Germinal center (tissue), 1 donor: ENCODE data around the gene TMEM209.
A peak's percentile ranks its signal among the peaks of the same experiment; 100 is the strongest.
"Not testable (repeated sequence)": the region's sequence is repeated elsewhere in the genome, so short reads cannot be mapped to it uniquely, and the experiment has no call there.

Experiments used
- DNase-seq: peaks from one replicate; pipeline ENCODE4 v3.0.0; 2012; ENCODE audit warnings: mixed read lengths, low spot score

Gene TMEM209

DNA sequence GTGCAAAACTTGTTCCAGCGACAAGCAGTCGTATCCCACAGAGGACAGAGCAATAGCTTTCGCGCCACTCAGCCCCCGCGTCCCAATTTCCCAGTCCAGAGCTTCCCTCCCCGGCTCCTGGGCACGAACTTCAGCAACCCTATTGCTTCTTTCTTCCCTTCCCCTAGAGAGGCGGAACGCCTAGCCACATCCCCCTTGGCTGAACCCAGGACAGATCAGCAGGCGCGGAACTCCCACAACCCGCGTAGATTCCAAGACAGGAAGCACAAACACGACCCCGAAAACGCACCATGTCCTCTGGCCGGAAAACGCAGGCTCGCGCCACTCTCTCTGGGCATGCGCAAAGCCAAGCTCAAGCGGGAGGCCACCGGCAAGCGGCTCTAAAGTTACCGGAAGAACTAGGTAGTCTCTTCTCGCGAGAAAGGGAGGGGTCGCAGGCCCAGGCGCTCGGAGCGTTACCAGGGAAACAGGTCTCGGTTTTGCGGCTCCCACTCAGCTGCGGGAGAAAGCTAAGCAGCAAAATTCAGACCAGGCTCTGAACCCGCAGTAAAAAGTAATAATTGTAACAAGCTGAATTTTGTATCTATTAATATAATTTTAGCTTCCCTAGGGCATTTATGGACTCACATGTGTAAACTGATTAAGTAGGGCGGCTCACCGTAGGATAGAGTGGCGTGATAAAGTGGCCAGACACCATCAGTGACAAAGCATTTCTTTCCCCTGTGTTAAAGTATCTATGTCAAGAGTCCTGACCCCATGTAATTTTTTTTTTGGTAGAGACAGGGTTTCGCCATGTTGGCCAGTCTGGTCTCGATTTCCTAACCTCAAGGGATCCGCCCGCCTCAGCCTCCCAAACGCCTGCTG is at the start of gene TMEM209:
TMEM209 (minus strand) TSS at position 323 of the 864 bp plus-strand sequence; CDS start at position 292, 31 bp downstream.
- DNase-seq: peak; percentile 93

DNA sequence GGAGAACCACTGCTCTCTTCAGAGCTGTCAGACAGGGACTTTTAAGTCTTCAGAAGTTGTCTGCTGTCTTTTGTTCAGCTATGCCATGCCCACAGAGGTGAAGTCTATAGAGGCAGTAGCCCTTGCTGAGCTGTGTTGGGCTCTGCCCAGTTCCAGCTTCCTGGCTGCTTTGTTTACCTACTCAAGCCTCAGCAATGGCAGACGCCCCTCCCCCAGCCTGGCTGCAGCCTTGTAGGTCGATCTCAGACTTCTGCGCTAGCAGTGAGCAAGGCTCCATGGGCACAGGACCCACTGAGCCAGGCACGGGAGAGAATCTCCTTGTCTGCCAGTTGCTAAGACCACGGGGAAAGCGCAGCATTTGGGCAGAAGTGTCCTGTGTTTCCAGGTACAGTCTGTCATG is 49.3 kb upstream of the TMEM209 start:
- no peak for DNase-seq

DNA sequence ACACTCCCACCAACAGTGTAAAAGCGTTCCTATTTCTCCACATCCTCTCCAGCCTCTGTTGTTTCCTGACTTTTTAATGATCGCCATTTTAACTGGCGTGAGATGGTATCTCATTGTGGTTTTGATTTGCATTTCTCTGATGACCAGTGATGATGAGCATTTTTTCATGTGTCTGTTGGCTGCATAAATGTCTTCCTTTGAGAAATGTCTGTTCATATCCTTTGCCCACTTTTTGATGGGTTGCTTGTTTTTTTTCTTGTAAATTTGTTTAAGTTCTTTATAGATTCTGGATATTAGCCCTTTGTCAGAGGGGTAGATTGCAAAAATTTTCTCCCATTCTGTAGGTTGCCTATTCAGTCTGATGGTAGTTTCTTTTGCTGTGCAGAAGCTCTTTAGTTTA is 44.4 kb upstream of the TMEM209 start:
- DNase-seq: not testable (repeated sequence)

DNA sequence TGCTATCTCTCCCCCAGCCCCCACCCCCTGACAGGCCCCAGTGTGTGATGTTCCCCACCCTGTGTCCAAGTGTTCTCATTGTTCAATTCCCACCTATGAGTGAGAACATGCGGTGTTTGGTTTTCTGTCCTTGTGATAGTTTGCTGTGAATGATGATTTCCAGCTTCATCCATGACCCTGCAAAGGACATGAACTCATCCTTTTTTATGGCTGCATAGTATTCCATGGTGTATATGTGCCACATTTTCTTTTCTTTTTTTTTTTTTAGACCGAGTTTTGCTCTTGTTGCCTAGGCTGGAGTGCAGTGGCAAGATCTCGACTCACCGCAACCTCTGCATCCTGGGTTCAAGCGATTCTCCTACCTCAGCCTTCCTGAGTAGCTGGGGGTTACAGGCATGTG is 43.6 kb upstream of the TMEM209 start:
- DNase-seq: not testable (repeated sequence)

DNA sequence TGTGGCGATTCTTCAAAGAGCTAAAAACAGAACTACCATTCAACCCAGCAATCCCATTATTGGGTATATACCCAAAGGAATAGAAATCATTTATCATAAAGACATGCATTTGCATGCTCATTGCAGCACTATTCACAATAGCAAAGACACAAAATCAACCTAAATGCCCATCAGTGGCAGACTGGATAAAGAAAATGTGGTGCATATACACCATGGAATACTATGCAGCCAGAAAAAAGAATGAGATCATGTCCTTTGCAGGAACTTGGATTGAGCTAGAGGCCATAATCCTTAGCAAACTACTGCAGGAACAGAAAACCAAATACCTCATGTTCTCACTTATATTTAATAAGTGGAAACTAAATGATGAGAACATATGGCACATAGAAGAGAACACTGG is 41.3 kb upstream of the TMEM209 start:
- DNase-seq: not testable (repeated sequence)

DNA sequence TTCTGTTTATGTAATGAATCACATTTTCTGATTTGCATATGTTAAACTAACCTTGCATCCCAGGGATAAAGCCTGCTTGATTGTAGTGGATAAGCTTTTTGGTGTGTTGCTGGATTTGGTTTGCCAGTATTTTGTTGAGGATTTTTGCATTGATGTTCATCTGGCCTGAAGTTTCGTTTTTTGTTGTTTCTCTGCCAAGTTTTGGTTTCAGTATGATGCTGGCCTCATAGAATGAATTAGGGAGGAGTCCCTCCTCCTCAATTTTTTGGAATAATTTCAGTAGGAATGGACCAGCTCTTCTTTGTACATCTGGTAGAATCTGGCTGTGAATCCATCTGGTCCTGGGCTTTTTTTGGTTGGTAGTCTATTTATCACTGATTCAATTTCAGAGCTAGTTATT is 38.3 kb upstream of the TMEM209 start:
- DNase-seq: not testable (repeated sequence)

DNA sequence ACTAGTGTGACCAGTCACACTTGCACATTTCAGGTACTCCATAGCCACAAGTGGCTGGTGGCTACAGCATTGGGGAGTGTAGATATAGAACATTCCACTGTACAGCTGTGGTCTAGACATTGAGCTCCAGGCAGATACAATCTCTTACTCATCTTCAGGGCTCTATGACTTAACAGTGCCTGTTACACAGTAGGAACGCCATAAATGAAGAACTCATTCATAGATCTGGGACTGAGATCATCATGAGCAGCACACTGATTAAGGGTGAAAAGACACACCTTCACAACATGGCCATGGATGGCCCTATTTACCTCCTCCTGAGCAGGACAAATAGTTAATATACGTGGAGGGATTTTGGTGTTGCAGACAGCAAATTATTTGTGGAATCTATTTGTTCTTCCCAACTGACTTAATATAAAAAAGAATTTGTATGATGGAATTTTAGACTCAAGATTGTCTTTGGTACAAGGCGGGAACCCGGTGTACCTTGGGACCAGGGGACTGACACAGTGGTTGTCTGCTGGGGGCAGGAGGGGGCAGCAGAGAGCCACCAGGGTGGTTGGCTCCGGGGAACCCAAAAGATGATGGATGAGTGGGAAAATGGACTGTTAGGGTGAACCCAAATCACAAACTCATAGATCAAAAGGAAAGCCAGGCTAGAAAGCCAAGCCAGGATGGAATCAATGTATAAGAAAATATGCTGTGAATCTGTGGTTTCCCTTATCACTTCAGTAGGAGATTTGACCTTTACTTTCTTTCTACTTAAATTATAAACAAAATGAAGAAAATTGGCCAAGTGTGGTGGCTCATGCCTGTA is 37.2 kb upstream of the TMEM209 start:
- peak; percentile 39 for DNase-seq

DNA sequence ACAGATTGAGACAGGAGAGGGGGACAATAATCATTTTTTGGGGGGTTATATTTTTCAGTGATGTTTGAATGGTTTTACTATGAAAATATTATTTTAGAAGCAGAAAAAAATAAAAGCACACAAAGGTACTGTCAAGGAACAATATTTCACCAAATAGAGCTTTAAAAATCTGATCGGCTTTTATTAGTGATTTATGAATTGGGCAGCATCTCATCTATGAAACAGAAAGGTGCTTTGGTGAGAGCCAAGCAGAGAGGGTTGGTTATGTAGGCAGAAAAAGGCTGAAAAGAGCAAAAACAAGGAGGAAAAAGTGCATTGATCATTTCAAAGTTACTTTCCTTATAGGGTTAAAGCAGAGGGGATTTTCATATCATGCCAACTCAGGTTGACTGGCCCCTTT is 35.0 kb upstream of the TMEM209 start:
- DNase-seq: no peak

DNA sequence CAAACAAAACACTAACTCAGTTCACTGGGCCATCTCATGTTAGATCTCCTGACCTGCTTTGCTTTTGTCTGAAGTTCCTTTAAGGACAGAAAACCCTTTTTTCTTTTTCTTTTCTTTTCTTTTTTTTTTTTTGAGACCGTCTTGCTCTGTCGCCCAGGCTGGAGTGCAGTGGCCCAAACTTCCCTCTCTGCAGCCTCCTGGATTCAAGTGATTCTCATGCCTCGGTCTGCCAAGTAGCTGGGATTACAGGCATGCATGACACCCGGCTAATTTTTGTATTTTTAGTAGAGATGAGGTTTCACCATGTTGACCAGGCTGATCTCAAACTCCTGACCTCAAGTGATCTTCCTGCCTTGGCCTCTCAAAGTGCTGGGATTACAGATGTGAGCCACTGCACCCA is 31.2 kb upstream of the TMEM209 start:
- DNase-seq: not testable (repeated sequence)

DNA sequence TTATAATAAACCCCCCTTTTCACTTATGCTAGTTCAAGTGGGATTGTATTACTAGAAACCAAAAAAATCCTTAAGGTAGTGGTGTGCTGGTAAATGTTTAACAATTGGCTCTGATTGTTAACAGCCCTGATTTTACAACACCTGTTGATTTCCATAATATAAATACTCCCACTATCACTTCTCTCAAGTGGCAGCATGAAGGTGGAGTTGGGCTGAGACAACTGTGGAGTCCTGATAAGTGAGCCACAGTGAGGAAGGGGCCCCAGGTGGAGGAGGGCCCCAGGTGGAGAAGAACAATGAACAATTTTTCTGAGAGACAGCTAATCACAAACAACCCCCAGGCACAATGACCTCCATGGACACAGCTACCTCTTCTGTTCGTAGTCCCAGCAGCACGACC is 28.9 kb upstream of the TMEM209 start:
- no peak for DNase-seq

DNA sequence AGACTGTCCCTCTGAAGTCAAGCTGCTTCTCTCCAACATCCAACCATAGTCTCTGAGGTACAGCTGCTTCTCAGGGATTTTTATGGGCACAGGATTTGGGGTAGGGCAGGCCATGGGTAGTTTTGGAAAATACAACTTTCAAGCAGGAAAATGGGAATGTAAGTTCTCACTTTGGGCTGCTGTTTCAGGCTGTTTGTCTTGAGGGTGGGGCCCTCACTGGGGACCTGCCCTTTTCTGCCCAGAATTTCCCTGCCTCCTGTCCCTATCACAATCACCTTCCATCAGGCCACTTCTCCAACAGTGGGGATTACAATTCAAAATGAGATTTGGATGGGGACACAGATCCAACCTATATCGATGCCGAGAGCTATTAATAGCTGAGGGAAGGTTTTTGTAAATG is 27.0 kb upstream of the TMEM209 start:
- no peak for DNase-seq

DNA sequence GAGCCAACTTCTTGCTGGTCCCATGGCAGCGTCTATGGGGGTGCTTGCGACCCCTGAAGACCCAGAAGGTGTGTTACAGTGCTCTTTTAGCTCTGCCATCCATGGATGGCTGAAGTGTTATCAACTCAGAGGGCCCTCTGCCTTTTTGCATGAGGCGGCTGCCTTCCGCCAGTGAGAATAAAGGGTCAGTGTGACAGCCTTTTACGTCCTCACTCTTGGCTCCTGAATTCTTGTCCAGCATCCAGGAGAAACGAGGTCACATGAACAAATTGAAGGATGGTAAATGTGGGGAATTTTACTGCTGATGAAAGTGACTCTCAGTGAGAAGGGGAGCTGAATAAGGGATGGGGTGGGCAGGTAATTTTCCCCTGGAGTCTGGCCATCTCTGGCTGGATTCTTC is 26.6 kb upstream of the TMEM209 start:
- DNase-seq: no peak

DNA sequence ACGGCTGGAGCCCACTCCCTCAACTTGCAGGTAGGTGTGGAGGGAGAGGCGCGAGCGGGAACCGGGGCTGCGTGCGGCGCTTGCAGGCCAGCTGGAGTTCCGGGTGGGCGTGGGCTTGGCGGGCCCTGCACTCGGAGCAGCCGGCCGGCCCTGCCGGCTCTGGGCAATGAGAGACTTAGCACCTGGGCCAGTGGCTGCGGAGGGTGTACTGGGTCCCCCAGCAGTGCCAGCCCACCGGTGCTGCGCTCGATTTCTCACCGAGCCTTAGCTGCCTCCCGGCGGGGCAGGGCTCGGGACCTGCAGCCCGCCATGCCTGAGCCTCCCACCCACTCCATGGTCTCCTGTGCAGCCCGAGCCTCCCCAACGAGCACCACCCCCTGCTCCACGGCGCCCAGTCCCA is 24.8 kb upstream of the TMEM209 start:
- DNase-seq: not testable (repeated sequence)

DNA sequence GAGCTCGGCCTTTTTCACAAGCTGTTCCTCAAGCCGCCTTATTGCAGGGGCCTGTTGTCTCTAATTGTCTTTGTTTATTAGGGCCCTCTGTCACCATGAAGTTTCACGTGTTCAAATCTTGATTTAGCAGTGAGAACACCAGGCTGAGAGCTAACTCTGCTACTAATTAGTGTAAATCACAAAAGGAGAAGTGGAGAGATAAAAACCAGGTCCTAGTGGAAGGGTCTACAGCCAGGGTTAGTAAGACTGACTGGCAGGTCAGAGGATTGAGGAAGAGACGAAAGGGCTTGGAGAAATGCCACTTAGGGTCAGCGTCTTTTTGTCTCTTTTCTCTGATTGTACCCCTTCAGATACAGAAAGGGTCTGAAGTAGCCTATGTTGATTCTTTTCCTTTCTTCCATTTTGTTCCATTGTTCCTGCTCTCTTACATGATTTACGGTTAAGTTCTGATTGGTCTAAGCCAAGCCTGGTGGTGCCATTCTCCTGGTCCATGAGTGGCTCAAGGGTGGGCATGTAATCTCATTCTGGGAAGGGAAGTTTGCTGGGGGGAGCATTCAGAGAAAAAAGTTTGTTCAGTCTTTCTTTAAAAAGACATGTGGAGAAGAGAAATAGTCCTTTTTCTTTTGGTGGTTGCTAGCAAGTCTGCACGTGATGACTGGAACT is 23.8 kb upstream of the TMEM209 start:
- DNase-seq: no peak

DNA sequence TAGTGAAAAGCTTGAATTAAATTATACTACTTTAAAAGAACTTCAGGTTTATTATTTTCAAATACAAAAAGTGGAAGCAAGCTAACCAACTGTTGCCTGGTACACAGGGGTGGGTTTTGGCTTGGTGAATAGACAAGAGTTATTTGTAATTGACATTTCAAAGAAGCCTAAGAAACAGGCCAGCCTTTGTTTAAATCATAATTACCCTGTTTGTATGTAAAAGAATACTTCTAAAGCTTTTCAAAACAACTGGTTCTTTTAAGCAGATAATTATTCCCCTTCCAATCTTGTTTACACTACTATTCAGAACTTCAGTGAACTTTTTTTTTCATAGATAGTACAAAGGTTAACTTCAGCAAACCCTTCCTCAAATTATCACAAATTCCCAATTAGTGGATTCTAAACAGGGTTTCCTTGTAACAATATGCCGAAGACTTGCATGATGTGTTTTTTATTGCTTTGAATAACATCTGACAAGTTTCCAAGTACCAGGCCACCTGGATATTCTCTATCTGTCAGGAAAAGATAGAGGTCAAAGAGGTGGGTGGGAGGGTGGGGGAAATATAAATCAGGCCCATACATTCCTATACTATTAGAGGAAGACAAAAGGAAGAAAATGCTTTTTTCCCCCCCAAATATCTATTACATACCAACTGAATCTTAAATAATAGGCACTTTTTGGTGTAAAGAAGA is 22.8 kb upstream of the TMEM209 start:
- no peak for DNase-seq

DNA sequence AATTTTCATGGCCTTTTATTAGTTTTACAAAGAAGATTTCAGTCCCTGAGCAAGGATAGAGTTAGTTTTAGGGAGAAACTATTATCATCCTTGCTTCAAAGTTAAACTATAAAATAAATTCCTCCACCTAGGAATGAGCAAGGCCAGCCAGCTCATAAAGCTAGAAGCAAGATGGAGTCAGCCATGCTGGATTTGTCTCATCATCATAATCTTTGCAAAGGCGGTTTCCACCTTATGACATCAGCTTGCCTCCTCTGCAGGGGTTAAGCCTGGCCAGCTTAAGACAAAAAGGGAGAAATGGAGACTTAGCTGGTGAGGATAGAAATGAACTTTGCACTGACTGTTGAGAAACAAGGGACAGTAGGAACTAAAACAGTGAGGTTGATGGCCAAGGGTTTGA is 21.1 kb upstream of the TMEM209 start:
- DNase-seq: no peak

DNA sequence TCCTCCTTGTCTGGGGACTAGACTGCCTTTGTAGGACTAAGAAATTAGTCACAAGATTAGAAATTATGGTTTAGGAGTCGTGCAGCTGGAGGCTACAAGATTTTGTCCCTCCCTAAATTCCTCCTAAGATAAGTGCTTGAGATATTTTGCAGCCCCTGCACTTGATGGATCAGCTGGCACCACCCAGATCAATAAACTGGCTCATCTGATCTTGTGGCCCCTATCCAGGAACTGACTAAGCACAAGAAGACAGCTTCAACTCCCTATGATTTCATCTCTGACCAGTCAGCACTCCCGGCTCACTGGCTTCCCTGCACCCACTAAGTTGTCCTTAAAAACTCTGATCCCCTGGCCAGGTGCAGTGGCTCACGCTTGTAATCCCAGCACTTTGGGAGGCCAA is 19.7 kb upstream of the TMEM209 start:
- not testable (repeated sequence) for DNase-seq

DNA sequence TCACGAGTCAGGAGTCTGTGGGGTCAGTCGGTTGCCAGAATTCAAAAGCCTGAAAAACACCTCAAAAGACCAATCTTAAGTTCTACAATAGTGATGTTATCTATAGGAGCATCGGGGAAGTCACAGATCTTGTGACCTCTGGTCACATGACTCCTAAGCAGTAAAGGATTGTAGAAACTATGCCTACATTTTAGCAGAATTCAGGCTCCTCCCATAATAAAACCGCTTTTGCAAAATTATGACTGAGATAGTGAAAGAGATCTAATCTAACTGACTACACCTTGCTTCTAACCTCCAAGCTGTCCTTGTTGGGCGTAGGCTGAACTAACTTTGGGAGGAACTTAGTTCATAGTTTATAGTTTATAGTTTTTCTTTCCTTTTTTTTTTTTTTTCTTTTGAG is 19.0 kb upstream of the TMEM209 start:
- DNase-seq: no peak

DNA sequence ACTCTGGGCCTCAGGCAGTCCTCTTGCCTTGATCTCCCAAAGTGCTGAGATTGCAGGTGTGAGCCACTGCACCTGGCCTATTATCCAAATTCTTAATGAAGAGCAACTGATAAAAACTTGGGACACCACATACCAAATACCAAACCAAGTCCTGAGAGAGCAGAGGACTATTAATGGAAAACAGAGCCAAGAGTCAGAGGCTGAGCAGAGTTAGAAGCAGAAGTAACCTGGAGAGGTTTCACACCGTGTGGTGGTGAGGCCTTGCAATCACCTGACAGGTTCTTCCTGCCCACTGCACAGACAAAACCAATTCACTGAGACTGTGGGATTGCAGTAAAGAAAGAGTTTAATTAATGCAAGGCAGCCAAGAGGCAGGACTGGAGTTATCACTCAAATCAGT is 18.4 kb upstream of the TMEM209 start:
- no peak for DNase-seq

DNA sequence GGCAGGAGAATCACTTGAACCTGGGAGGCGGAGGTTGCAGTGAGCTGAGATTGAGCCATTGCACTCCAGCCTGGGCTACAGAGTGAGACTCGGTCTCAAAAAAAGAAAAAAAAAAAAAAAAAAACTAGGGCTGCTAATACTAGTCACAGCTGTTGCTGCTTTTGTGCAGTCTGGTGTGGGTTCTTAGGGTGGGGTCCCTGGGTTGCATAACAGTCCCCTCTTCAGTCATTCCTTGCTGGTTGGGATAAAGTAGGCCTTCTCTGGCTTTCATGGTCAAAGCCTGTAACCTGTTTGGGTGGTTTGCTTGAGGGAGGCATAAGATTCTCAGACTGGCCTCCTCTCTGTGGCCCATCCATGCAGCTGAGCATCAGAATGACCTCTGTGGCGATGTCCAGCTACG is 16.5 kb upstream of the TMEM209 start:
- no peak for DNase-seq

DNA sequence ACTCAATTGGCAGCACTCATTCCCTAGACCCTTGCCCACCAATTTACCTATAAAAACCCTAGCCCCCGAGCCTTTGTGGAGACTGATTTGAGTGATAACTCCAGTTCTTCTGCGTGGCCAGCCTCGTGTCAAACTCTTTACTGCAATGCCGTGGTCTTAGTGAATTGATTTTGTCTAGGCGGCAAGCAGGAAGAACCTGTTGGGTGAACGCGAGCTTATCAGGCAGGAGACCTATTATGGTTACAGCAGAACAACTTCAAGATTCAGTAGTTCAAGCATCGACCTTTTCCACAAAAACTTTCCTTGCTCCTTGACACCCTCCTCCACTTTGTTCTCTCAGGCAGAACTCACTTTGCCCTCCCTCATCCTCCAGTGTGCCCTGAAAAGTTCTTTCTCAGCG is 14.7 kb upstream of the TMEM209 start:
- no peak for DNase-seq
